ENCODE results near the gene MBP.

DNA sequence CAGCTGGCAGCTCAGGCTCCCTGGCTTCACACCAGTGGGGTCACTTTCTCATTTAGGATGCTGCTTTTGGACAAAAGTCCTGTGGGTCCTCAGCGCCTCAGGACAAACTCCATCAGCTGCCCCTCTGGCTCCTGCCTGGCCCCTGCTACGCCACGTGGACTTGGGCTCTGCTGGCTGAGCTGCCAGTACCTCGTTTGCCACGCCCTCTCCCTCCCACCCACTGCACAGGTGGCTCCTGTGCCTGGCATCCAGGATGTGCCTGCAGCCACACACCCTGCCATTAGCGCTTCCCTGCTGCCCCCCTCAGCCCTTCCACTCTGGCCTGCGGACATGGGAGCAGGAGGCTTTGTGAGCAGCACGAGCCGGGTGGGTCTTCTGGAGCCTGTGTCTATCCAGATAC is 191.3 kb downstream of the MBP start:
- TF ChIP-seq RFX5 (IDR thresholded peaks at IDR 0.05; ENCODE audit: low read depth, low read length) (no peak), CTCF (conservative IDR thresholded peaks at IDR 0.05; ENCODE audit: low read depth, low read length) (no peak), SMC3 (IDR thresholded peaks at IDR 0.05; ENCODE audit: low read depth, low read length) (no peak), MAFK (IDR thresholded peaks at IDR 0.05; ENCODE audit: low read depth, low read length) (no peak), NFE2L2 (IDR thresholded peaks at IDR 0.05; ENCODE audit: low read depth, low read length) (no peak), FOS (IDR thresholded peaks at IDR 0.05; ENCODE audit: low read depth, low read length) (no peak), RAD21 (IDR thresholded peaks at IDR 0.05; ENCODE audit: low read length) (no peak), POLR2A (IDR thresholded peaks at IDR 0.05; ENCODE audit: low read depth, low read length) (no peak)

All from IMR-90 (cell line).